HG03565 (cell line): ENCODE results near the gene THEM5.

Source experiments
- ATAC-seq: cut with Tn5 transposase; IDR thresholded peaks from one replicate; pipeline ENCODE4 v1.9.1; 2021; ENCODE audit warnings: mild to moderate bottlenecking, moderate library complexity; ENCODE audit not compliant: unreplicated experiment

Gene THEM5

DNA sequence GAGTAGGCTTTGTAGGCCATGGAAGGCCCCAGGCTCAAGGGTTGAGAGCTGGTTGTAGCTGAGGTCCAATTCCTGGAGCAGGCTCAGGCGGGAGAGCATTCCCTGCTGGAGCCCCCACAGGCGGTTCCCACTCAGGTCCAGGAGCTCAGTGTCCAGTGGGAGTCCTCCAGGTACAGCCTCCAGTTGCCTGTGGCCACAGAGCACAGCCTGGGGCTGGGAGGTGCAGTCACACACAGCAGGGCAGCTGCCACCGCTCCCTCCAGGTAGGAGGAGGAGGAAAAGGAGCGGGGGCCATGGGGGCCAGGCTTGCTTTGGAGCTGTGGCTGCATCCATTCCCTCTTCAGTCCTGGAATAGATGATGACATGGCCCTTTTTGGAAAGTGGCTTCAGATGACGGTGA, 51.1 kb downstream of the THEM5 start:
- ATAC-seq, result no peak

DNA sequence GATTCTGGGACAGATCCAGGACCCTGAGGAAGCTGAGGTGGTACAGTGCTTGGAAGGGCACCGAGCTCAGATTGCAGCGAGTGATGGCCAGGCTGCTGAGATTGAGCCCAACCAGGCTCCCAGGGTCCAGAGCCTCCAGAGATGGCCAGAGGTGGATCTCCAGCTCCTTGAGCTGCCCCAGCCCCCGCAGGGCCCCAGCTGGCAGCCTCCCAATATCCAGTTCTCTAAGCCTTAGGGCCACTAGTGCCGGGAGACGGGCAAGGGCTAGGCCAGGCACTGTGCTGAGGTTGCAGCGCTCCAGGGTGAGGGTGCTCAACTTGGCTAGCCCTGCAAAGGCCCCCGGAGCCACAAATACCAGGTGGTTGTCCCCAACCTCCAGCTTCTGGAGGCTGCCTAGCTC, 51.7 kb downstream of the THEM5 start:
- ATAC-seq, result no peak

DNA sequence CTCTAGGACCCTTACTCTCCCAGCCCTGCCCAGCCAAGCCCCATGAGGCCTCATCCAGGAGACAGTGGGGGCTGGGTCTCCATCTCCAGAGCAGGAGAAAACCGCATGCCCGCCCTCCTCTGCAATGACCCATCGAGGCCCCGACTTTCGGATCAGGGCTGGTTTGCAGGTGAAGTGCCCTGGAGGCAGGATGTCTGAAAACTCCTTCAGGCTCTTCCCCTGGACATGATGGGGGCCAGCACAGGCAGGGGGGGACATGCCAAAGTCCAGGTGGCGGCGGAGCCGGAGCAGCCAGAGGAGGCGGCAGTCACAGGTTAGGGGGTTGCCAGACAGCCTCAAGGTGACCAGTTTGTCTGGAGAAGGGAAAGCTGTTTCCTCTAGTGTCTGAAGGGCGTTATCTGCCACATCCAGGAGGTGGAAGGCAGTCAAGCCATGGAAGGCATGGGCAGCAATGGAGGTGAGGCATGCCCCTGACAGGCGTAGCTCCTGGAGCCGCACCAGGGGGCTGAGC, 52.1 kb downstream of the THEM5 start:
- no peak for ATAC-seq

DNA sequence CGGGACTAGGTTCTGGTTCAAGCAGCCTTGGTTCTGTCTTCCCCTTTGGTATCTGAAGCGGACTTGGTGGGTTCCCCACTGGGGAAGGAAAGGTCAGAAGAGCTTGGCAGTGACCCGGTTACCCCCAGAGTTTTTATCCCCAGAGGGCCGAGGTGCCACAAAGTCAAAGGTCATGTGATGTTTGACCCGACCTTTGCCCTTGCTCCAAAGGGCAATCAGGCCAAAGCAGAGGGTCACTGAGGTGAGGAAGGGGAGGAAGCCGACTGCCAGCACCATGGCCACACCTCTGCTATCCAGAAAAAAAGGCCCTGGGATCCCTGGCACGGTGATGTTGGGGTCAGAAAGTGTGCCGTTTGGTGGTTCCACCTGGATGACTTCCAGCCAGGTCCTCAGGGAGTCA, 52.7 kb downstream of the THEM5 start:
- ATAC-seq, result no peak

DNA sequence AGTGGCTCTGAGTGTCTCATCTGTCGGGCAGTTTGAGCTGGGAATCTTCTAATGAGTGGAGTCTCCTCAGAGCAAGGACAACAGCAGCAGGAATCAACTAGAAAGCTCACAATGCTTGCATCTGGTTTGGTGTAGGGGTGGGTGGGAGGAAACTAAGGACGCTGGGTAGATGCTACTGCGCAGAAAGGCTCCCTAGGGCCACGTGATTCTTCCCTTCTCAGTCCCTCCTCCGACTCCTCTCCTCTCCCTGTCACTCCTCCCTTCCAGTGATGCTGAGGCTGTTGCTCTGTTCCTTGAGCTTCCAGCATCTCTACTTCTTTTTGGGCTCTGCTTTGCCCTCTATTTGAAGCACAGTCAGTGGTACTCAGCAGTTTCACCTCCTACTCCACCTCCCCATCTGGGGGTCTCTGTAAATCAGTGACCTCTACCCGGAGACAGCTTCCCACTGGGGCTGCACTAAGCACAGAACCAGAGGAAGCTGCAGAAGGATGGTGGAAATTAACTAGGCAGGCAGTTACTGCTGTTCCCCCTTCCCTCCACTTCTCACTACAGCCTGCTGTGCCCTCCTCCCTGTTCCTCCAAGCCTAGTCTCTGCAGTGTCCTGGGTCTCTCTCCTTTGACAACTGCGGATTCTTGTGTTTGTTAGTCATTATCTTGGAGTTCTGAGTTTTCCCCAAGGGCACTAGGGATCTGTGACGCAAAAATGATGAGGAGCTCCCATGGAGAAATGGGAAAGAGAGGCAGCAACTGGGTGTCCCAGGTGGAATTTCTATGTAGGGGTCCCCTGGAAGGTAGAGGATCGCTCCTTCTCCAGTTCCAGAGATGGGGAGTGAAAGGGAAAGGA, 54.1 kb downstream of the THEM5 start:
- no peak for ATAC-seq

DNA sequence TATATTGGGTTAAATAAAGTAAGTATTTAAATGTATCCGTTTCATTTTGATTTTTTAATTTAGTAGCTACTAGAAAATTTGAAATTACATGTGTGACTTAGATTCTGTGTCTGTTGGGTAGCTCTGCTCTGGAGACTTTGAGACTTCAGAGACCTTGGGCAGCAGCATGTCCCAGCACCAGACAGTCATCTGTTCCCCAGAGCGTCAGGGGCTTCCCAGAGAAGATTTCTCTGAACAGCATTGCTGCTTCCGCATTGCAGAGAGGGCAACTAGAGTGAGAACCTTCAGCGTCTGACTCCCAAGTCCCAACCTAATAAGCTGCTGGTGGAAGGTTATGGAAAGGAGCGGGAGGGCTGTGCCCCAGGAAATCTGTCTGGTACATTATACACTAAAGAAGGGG, 54.9 kb downstream of the THEM5 start:
- no peak for ATAC-seq
